ENCODE data around the gene TNFSF12.

- no peak for TF ChIP-seq EP300 (IDR thresholded peaks at IDR 0.05; ENCODE audit: low read depth)
- TF ChIP-seq CTCF (IDR thresholded peaks at IDR 0.05): peak in 2 of 5 experiments; percentile 8 to 11
- TF ChIP-seq POLR2A (IDR thresholded peaks at IDR 0.05): peak; percentile 23
- peak in 2 of 3 donors; percentile 36 to 66 for TF ChIP-seq POLR2AphosphoS5 (IDR thresholded peaks at IDR 0.05)
Observed at GRCh38 chr17:7548585-7549400, at the start of gene TNFSF12.

Data from transverse colon (tissue), 4 donors.